ENCODE results near the gene SCG3. TPM values are rescaled to one million over a fixed set of nuclear protein-coding genes. Genes with fewer than 3 reads are reported as not detected.

The SCG3 gene
- polyA plus RNA-seq, 1 of the 3 experiments (the other 2 are of a cell fraction) = 0.16 TPM

- TF ChIP-seq CTCF (IDR thresholded peaks at IDR 0.05) = no peak
Measured at GRCh38 chr15:51721199-51721960, 40.1 kb downstream of the SCG3 start (continued).

- POLR2A ChIA-PET = no interaction called here
- peaks cover 6% of the 10 kb centered on the region; the same call in 1 of the 2 replicates for H3K79me2 ChIP-seq (ENCODE audit: insufficient read depth)
- peak overlapping the region in 1 of 2 experiments; percentile 11; a peak in 1 of 4 replicates for H3K27ac ChIP-seq (ENCODE audit: low read depth in 2 of 2, low read length in 1 of 2)
- no peaks in the 10 kb centered on the region for H3K9me2 ChIP-seq
- H4K20me1 ChIP-seq (ENCODE audit: insufficient read depth) = peaks cover 6% of the 10 kb centered on the region; the same call in 1 of the 2 replicates
- H3K4me2 ChIP-seq = no peak overlapping the region
- H3F3A ChIP-seq (replicated peaks; ENCODE audit: insufficient read depth) = peaks cover 22% of the 10 kb centered on the region
- H3K4me3 ChIP-seq (ENCODE audit: low read depth in 2 of 2, low read length in 1 of 2) = no peak overlapping the region
- H3K4me1 ChIP-seq (ENCODE audit: control insufficient read depth in 1 of 2, insufficient read depth in 2 of 2, low read depth in 1 of 2, low read length in 1 of 2) = peaks cover 30 to 34% of the 10 kb centered on the region in 2 experiments
- H3K27me3 ChIP-seq (ENCODE audit: insufficient read depth) = no peaks in the 10 kb centered on the region
- no peaks in the 10 kb centered on the region for H3K9me3 ChIP-seq
- no peak overlapping the region for H3K9ac ChIP-seq
- CTCF ChIA-PET = interaction anchor here (2.1 to 17.1 kb wide), 2 partner anchors 13 to 52 kb away, joined by 4 to 130 read pairs; partner anchors contain the start of gene LYSMD2
- TF ChIP-seq EZH2phosphoT487 (IDR thresholded peaks at IDR 0.05; ENCODE audit: borderline replicate concordance, low read depth) (no peak), SIN3A (IDR thresholded peaks at IDR 0.05; ENCODE audit: borderline replicate concordance, low read depth, low read length) (no peak), IRF3 (IDR thresholded peaks at IDR 0.05; ENCODE audit: low read depth, low read length) (no peak), RFX5 (IDR thresholded peaks at IDR 0.05; ENCODE audit: low read length) (no peak), EP300 (IDR thresholded peaks at IDR 0.05; ENCODE audit: borderline replicate concordance in 1 of 2, low read depth in 1 of 2, low read length in 1 of 2) (no peak), MXI1 (IDR thresholded peaks at IDR 0.05; ENCODE audit: low read depth, low read length) (no peak), RCOR1 (IDR thresholded peaks at IDR 0.05; ENCODE audit: low read length) (no peak), MAX (IDR thresholded peaks at IDR 0.05; ENCODE audit: low read depth) (no peak), MEF2A (IDR thresholded peaks at IDR 0.05; ENCODE audit: borderline replicate concordance, low read depth) (no peak), USF1 (IDR thresholded peaks at IDR 0.05; ENCODE audit: borderline replicate concordance, low read depth) (no peak), USF2 (IDR thresholded peaks at IDR 0.05; ENCODE audit: borderline replicate concordance, low read depth, low read length) (no peak), NRF1 (IDR thresholded peaks at IDR 0.05; ENCODE audit: low read depth, low read length) (no peak), FOXJ3 (CRISPR knock-in tag; IDR thresholded peaks at IDR 0.05) (no peak), YY1 (IDR thresholded peaks at IDR 0.05; ENCODE audit: low read depth) (no peak), NFIC (IDR thresholded peaks at IDR 0.05; ENCODE audit: borderline replicate concordance) (no peak), FOSL2 (IDR thresholded peaks at IDR 0.05; ENCODE audit: borderline replicate concordance, low read depth) (no peak), TCF12 (IDR thresholded peaks at IDR 0.05) (no peak), CTCF (IDR thresholded peaks at IDR 0.05) (no peak), GABPA (IDR thresholded peaks at IDR 0.05; ENCODE audit: low read depth) (no peak), PBX3 (IDR thresholded peaks at IDR 0.05) (no peak)
- no peak overlapping the region for H2AFZ ChIP-seq (ENCODE audit: low read depth)
- 94% methylated on average over 2 of the region's 2 CpGs for WGBS (ENCODE audit: low lambda C conversion rate)
- H3K36me3 ChIP-seq (replicated peaks in 1 of 2; ENCODE audit: control insufficient read depth in 1 of 2, insufficient read depth in 2 of 2, low read length in 1 of 2) = peaks cover 11 to 34% of the 10 kb centered on the region in 2 experiments
- DNase-seq = no peak
Measured at GRCh38 chr15:51724199-51724598, 42.9 kb downstream of the SCG3 start.
